HL-60 (cell line): ENCODE measurements around the gene POU2F2.

Experiments used
- DNase-seq, 2 experiments: peaks; one replicate each; pipeline ENCODE4 v3.0.0-alpha.2; 2010 to 2020; ENCODE audit warnings: low read depth in 1 of 2, low spot score in 1 of 2
- H3K27ac ChIP-seq: fragments of 250-450 bp; sonication (Bioruptor Pico); replicated peaks from 2 replicates; pipeline ENCODE4 v1.5.1; 2020; ENCODE audit warnings: mild to moderate bottlenecking, moderate library complexity
- H3K27me3 ChIP-seq: fragments of 250-450 bp; sonication (Bioruptor Pico); 2 replicates; pipeline ENCODE4 v1.5.1; 2021; ENCODE audit warnings: mild to moderate bottlenecking, moderate library complexity; ENCODE audit not compliant: insufficient read depth, poor library complexity, severe bottlenecking
- H3K4me3 ChIP-seq: replicated peaks from 2 replicates; pipeline ENCODE4 v1.5.1; 2011; ENCODE audit warnings: mild to moderate bottlenecking, control low read depth, low read length; ENCODE audit not compliant: insufficient read depth
- CTCF ChIP-seq: IDR thresholded peaks from one replicate; pipeline ENCODE4 v1.5.1; 2011; ENCODE audit warnings: low read length, control low read depth, inconsistent platforms; ENCODE audit not compliant: insufficient read depth
- GABPA ChIP-seq: IDR thresholded peaks from 2 replicates; pipeline ENCODE4 v1.6.1; 2012; ENCODE audit warnings: low read depth
- POLR2AphosphoS5 ChIP-seq: IDR thresholded peaks from 2 replicates; pipeline ENCODE4 v1.6.1; 2012; ENCODE audit warnings: low read depth
- REST ChIP-seq: IDR thresholded peaks from 2 replicates; pipeline ENCODE4 v1.6.1; 2012; ENCODE audit warnings: low read depth; ENCODE audit not compliant: insufficient replicate concordance
- SPI1 ChIP-seq: IDR thresholded peaks from 2 replicates; pipeline ENCODE4 v1.6.1; 2012; ENCODE audit warnings: low read depth, mild to moderate bottlenecking, borderline replicate concordance

Gene POU2F2

GRCh38 chr19:42168206-42168605 is 36.0 kb upstream of the POU2F2 start:
- H3K27ac ChIP-seq = no peak overlapping the region
- DNase-seq = no peak
- TF ChIP-seq GABPA = no peak
- no peak for TF ChIP-seq REST
- TF ChIP-seq SPI1 = no peak
- no peak for TF ChIP-seq POLR2AphosphoS5
- TF ChIP-seq CTCF = no peak
- no peak overlapping the region for H3K4me3 ChIP-seq
- no peaks in the 10 kb centered on the region for H3K27me3 ChIP-seq

GRCh38 chr19:42166316-42166715 is 34.1 kb upstream of the POU2F2 start:
- DNase-seq = no peak
- Histone ChIP-seq H3K27ac (no peak overlapping the region), H3K27me3 (no peaks in the 10 kb centered on the region), H3K4me3 (no peak overlapping the region)
- TF ChIP-seq POLR2AphosphoS5 = no peak
- no peak for TF ChIP-seq REST
- TF ChIP-seq CTCF = no peak
- TF ChIP-seq SPI1 = no peak
- TF ChIP-seq GABPA = no peak

- H3K27me3 ChIP-seq = no peaks in the 10 kb centered on the region
- TF ChIP-seq GABPA (no peak), CTCF (no peak), SPI1 (no peak), POLR2AphosphoS5 (no peak), REST (no peak)
- DNase-seq = no peak
- no peak overlapping the region for H3K27ac ChIP-seq
- H3K4me3 ChIP-seq = no peak overlapping the region
Observed at GRCh38 chr19:42165146-42165545, 32.9 kb upstream of the POU2F2 start.
